Nucleus accumbens (tissue), 56 donors: ENCODE data around the gene SPRED2.

ENCODE experiments used
- DNase-seq, 56 donors: peaks; one replicate each; lab custom pipeline; 2025; lab: John Stamatoyannopoulos, UW

The SPRED2 gene

DNA sequence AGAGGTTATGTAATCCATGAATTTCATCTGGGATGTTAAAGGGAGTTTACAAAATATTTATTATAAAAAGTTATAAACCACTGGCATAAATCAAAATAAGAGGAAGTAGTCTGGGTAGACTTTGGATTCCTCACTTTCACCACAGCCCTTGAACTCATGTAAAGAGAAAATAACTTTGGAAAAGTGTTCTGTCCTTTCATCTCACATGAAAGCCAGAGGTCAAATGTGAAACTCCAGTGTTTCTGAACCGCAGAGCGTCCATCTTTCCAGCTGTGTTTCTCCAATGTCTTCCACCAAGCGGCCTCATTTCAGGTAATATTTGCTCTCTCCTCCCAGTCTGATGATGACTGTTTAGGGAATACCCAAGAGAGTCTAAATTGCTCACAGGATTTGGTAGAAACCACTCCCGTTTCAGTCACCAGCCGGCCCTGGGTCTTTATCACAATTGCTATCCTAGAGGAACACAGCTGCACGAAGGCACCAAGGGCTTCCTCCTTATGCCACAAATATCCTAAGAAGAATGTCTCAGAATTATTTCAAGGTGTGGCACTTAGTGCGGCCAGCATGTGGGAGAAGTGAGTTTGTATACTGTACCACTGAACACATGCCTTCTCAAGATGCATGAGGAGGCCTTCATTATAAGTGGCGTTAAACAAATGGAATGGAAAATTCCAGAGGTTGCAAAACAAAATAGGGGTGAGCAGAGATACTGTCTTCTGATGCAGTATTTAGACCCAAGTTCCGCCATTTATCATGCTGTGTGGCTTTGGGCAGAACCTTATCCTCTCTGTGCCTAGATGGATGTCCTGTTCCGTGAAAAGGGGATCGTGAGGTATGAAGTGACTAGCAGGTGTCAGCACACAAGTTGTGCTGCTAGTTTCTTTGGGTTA is 140.9 kb downstream of the SPRED2 start:
- DNase-seq = no peak

DNA sequence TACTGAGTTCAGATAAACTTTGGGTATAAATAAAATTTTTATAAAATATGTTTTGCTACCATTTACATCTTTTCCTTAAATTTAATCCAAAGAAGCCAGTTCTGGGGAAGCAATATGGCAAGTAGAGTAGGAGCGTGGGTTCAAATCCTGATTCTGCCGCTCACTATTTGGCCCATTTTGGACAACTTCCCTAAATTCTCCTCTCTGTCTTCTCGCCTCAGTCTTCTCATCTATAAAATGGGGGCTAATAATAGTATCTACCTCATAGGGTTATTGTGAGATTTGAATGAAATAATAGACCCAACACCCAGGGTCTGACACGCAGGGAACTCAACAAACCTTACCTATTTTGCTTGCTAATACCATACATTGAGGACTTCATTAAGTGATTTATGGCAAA is 145.0 kb downstream of the SPRED2 start:
- DNase-seq = no peak

DNA sequence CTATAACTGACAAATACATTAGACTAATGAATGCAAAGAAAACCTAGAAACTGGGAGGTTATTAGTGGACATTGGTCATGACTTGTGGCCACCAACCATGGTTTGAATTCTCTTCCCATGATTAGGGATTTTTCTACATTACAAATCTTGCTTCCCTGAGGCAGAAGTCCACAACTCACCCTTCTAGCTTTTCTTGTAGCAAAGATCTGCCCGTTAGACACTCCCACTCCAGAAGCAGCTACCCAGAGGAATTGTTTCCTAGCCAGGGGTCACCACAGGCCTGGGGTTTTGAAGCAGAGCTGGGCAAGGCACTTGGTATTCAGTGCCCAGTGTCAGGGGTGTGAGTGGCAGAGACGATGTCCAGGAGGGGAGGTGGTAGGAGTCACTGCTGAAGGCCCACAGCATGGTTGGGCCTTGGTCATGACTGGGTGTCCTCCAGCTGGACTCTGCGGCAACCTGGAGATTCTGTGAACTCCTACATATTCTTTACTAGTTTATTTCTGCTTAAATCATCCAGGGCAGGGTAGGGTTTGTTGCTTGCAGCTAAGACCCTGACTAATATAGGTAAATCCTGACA is 149.8 kb downstream of the SPRED2 start:
- DNase-seq = peak in 4 of 56 donors; percentile 6 to 11 (median 8)

DNA sequence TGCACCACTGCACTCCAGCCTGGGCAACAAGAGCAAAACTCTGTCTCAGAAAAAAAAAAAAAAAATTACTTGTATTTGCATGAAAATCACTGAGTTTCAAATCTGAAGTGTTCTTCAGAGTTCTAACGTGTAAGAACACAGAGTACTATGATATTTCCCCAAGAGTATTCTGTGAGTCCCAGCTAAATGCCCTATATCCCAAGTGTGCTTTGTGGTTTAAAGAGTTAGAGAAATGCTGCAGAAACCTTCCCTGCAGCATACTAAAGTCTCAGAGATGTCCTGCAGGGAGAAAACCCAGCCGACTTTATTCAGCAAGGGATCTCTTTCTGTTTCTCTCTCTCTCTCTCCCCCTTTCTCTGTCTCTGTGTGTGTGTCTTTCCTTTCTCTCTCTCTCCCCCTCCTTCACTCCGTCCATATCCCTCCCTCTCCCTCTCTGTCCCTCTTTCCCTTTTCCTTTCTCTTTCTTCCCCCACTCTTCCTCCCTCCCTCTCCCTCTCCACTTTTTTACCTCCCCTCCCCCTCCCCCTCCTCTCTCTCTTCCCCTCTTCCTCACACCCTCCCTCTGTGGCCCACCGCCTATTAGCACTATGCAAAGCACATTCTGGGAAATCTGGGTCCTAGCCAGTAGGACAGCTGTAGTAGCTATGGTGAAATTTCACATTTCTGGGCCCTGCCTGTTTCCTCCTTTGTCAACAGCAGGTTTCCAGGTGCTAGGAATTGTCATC is 150.6 kb downstream of the SPRED2 start:
- DNase-seq = no peak

DNA sequence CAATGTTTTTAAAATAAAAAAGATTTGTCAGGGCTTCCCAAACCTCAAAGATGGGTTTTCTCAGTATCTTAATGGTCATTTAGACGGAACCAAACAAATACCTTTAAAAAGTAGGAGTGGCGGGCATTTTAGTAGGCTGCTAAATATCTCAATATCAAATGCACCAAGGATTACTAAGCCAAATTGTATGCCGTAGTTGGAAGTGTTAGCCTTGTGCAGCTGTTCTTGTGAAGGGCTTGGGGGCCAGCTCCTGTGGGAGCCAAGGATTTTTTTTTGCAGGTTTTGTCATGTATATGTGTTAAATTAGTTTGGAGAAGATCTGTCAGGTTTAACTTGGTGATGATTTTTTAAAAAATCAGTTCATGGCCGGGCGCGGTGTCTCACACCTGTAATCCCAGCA is 152.6 kb downstream of the SPRED2 start:
- no peak for DNase-seq

DNA sequence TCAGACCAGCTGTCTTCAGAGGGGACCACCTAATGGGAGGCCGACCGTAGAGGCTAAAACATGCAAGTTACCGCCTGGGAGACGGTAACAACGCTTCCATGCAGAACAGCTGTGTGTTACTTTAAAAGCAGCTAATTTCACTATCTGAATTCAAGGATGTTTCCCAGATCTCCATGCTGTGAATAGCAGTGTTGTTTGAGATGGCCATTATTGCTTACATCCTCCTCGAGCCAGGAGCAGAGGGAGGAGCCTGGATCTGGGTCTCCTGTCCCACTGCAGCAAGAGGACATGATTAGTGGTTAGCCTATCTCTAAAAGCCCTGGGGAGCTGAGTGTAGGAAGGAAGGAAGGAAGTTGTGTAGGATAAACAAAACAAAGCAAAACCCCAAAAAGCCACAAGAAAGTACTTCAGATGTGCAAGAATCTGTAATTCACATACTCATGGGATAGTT is 153.8 kb downstream of the SPRED2 start:
- DNase-seq = no peak

DNA sequence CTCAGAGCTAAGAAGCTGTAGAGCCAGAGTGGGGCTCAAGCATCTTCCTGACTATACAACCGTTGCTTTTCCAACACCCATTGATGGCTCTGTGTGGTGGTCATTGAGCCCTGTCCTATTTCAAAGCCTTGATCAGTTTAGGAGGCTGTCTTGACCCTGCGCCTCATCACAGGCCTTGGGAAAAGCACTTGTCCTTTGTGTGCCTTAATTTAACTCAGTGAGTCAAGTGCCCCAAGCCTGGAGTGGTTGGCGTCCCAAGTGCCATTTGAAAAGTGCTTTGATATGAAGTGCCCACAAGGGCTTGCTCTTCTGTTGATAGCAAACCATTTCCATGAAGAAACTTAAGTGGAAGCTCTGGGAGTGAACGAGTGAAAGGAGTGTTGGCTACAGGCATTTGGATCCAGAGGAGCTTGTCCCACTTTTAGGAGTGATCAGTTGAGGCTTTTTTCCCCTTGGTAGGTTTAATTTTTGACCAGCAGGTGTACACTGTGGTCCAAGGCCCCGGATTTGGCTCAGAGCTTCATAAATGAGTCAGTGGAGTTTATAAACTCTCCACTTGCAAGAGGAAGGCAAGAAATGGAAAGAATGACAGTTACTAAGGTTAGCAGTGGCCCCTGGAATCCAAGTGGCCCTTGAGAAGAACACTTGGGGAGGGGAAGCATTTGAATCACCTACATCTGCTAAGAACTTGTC is 154.5 kb downstream of the SPRED2 start:
- no peak for DNase-seq

DNA sequence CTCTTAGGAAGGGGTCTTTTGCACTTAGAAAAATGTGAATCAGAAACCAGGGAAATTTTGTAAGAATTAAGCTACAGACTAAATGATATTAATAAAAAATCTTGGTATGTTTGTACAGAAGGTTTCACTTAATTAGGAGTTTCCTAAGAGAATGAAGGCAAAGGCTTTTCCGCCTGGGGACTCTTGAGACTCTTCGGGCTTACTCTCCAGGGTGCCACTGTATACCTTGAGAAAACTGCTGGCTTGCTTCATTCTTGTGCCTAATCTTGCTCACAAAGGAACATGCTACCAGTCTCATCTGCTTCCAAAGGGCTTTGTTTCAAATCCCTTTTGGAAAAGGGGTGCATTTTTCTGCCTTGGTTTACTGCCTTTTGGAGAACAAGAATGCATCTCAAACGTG is 155.3 kb downstream of the SPRED2 start:
- no peak for DNase-seq

DNA sequence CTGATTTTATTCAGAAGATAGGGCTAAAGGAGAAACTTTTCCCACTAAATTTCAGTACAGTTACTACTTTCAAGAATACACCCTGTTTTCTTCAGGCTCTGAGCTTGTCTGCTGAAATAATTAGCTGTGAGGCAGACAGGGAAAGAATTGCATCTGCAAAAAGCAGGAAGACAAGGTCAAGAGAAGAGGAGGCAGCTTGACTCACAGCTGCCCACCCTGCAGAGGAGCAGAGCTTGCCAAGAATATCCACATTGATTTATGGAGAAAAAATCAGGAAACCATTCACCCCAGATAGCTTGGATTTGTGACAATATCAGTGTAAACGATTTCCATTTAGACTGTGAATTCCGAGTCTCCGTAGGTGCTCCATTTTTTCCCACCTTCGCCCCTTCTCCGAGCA is 155.8 kb downstream of the SPRED2 start:
- DNase-seq = no peak

DNA sequence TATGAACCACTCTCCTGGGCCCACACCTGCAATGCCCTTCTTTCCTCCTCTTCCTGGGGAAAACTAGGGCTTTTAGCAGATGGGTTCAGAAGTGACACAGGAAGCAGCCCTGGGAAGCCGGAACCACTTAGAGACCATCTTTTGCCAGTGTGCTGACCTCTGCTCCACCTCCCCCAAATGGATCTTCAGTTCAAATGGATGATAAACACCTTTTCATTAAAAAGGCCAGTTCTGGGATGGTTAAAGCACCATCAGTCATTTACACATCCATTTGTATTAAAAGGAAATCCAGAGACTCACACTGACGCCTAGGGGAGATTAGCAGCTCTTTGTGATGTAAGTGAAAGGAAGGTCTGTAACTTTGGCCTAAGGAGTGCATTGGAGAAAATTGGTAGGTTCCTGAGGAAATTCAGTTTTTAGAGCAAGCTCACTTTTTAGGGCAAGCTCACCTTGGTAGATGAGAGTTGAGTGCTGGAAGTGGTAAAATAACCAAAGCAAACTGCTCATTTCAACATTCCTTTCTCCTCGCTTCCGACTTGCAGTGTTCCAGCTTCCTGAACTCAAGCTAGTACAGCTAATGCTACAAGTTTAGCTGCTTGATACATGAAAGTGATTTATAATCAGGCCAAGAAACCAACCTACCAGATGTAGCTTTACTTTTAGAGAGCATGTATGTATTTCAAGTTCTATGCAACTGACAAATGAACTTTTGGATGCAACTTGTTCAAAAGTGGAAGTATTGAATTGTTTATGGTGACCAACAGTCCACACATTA is 157.1 kb downstream of the SPRED2 start:
- DNase-seq = no peak

DNA sequence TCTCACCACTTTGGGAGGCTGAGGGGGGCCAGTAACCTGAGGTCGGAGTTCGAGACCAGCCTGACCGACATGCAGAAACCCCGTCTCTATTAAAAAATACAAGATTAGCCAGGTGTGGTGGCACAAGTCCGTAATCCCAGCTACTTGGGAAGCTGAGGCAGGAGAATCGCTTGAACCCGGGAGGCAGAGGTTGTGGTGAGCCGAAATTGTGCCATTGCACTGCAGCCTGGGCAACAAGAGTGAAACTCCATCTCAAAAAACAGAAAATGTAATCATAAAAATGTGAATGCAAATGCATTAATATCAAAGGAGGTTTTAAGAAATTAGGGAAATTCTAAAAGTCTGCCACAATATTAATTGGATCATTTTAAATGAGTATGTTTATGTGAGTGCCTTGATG is 159.1 kb downstream of the SPRED2 start:
- no peak for DNase-seq

DNA sequence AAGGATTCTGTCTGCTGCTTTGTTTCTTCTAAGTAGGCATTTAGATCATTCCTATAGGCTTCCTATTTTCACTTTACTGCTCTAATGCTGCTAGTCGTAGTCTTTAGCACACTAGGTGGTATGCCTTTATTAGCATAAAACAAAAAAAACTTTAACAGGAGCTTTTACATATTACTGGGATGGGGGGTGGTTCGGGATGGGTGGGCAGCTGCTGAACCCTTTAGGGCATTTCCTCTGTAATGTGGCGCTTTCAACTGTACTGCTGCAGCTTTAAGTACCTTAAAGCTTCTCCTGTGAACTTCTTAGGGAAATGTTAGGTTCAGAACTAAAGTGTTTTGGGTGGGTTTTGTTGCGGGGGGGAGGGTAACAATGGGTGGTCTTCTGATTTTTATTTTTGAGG is 163.4 kb downstream of the SPRED2 start:
- no peak for DNase-seq

DNA sequence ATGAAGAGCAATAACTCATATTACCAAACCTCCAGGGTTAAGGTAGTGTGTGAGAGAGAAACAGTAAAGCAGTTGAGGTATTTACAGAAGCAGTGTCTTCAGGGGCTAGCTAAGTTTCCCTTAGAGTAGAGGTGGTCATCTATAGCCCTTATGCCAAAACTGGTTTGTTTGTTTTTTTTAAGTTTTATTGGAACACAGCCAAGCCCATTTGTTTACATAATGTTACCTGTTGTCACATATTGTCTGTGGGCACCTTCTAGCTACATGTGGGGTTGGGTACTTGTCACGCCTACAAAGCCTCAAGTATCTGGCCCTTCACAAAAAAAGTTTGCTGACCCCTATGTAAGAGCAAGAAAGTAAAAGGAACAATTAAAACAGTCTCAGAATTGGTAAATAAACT is 165.4 kb downstream of the SPRED2 start:
- DNase-seq = no peak

DNA sequence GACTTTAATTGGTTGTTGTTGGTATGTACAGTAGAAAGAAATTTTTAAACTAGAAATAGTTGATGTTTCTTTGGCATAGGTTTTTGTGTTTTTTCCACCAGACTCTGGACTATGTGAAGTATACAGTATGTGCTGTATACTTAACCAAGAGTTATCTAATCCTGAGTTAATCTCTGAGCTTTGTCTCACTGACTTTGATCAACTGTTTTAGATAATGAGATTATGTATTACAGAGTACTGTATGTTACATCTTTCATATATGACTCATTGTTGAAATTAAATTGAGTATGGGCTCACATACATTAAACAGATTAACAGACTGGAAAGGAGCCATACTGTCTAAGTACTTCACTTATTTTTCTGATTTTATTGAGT is 166.7 kb downstream of the SPRED2 start:
- no peak for DNase-seq

DNA sequence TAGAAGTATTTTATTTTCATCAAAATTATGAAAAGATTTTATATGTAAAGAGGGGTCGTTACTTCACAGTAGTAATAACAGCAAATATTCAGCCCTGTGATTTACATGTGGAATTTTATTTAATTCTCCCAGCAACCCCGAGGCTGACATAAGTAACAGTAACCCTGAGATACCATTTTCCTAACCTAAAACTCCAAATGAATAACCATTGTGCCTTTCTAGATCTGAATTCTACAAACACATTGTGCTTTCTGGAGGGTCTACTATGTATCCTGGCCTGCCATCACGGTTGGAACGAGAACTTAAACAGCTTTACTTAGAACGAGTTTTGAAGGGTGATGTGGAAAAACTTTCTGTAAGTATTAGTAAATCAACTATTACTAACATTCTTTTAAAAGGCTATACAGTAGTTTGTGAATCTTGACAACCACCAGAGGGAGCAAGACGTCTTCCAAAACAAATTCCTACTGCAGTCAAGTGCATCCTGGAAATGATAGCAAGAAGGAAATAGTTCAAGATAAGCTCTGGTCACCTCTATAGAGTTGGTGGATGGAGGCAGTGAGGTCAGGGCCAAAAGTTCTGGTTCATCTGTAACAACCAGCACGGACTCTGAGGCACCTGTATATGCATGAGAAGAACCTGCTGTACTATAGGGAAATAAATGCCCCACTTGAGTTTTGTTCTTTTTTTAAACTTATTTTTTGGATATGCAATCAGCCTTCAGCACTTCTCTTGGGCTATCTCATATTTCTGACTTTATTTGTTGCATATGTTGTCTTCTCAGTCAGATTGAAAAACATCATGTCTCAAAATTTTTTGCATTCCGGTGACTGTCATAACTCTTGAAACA is 167.4 kb downstream of the SPRED2 start:
- DNase-seq = peak in 19 of 56 donors; percentile 1 to 40 (median 9)

DNA sequence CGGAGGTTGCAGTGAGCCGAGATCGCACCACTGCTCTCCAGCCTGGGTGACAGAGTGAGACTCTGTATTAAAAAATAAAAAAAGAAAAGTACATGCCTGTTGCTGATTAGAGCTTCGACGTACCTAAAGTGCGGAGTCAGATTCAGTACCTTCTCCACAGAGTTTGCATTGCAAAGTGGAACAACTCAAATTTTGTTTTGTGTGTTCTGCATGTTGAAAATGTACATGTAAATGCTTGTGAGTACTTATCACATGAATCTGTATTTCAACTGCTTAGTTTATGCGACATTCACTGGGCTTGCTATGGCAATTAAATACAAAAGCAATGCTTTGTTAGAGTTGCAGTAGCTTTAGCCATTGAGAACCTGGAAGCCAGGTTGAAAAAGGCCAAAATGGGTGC is 168.4 kb downstream of the SPRED2 start:
- no peak for DNase-seq

DNA sequence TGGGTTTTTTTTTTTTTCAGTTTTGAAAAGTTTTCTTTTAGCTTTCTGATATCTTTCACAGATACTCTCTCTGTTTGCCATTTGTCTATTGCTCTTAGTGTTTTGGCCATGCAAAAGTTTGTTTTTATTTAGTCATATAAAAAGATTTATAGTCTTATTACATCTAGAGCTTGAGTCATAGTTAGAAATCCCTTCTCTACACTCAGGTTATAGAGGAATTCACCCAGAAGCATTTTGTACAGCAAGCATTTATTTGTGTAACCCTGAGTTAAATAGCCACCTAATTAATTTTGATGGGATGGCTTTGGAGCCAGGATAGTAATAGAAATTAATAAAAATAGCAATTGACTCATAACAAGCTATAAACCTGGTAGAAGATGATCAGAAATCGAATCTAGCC is 169.1 kb downstream of the SPRED2 start:
- no peak for DNase-seq

DNA sequence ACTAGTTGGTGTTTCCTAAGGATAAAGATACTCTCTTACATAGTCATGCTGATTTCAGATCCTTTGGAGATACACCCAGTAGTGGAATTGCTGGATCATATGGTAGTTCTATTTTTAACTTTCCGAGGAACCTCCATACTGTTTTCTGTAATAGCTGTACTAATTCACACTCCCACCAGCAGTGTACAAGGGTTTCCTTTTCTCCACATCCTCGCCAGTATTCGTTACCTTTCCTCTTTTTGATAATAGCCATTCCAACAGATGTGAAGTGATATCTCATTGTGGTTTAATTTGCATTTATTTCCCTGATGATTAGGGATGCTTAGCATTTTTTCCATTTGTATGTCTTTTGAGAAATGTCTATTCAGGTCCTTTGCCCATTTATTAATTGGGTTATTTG is 170.7 kb downstream of the SPRED2 start:
- DNase-seq = no peak
